Smooth muscle cell of the brain vasculature (primary cell): Measurements from ENCODE around the gene CAST.

Experiments used
- DNase-seq: peaks from one replicate; pipeline ENCODE4 v3.0.0-alpha.2; 2012; ENCODE audit warnings: low read depth, low spot score

CAST gene

DNA sequence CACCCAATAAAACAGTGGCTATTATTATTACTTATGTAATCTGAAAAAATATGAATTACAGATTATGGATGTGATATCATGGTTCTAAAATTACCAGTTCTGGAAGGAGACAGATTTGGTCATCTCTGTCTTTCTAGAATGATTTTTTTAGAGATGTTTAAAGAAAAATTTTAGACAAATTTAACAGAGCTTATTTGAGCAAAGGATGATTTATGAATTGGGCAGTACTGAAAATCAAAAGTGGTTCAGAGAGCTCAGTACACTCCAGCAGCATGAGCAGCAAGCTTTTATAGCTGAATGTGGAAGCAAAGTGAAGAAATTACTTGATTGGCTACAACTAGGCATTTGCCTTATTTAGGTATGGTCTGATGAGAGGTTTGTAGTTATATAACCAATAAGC lies 11.0 kb downstream of the CAST start:
- DNase-seq, result no peak

- no peak for DNase-seq
Observed at GRCh38 chr5:96675882-96676281, 13.7 kb downstream of the CAST start.

DNA sequence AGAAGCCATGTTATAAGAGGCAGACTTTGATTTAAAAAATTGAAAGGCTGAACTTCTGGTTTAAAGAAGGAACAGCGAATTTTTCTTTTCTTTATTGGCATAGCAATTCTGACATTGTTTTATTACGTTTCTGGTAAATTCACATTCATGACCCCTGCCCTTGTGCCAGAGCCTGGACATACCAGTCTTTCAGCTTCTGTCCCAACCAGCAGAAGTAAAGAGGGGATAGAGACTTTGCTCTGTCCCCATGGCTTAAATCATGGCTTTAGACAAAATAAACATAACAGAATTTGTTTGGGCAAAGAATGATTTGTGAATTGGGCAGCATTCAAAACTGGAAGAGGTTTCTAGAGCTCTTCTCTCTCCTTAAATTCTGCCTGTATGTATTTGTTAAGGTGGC lies 15.3 kb downstream of the CAST start:
- DNase-seq, result no peak

DNA sequence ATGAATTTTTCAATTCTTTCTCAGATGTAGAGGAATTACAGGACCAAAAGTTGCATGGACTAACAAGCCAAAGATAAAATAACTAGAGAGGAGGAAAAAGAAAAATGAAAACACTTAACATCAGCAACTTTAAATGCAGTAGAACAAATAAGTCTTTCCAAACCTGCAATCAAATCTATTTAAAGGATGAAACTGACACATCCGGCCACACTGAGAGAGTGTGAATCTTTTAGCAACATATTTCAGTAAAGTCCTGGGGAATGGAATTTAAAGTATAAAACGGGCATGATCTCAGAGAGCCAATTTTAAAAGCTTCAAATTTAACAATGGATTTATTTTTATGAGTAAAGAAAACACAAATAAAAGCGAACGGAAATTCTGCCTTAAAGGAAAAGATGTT lies 17.1 kb downstream of the CAST start:
- DNase-seq, result no peak

- DNase-seq, result no peak
Observed at GRCh38 chr5:96680759-96681470, 18.7 kb downstream of the CAST start.

DNA sequence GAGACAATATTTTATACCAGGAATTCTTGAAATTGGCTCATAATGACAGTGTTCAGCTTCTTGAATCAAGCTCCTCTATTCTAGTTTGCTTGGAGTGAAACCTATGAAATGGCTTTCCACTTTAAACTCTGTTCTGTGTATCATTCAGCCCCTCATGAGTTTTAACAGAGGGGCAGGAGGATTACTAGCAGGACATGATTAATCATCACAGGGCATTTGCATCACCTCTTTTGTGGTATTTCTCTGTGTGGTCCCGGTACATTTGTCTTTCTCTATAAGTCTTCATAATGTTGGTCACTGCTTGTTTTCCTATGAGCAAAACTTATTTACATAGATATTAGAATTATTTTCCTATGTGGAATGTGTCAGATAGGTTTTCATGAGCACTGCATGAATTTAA lies 21.2 kb downstream of the CAST start:
- DNase-seq, result no peak

DNA sequence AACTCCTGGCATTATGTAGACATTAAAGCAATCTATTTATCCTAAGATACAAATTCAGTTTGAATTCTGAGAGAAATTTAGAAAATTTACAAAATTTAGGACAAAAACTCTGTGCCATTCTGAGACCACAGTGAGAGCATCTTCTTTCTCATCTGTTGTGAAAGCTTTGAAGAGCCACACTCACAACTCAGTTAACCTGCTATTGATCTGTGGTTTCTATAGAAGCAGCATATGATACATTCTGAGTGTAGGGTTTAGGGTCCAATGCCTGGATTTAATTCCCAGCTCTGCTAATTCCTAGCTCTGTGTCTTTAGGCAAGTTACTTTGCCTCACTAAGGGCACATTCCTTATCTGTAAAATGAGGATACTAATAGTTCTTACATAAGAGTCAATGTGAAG lies 21.6 kb downstream of the CAST start:
- DNase-seq, result no peak

- DNase-seq, result no peak
Observed at GRCh38 chr5:96687080-96687479, 24.9 kb downstream of the CAST start.

GRCh38 chr5:96687812-96688453 lies 25.8 kb downstream of the CAST start:
- peak; percentile 41 for DNase-seq

DNA sequence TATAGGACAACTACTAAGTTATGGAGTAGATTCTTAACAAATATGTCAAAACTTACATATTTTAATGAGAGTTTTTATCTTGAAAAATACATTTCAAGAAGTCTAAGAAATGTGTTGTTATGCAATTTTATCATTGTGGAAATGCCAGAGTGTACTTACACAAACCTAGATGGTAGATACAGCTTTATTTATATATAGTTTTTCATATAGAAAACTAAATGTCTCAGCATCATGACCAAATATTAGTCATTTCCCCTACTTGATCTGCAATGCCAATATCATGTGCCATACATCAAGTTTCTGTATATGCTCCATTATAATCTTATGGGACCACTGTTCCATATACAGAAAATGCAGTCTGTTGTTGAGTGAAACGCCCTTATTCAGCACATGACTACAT lies 28.7 kb downstream of the CAST start:
- DNase-seq, result no peak

- no peak for DNase-seq
Observed at GRCh38 chr5:96691503-96692303, 29.5 kb downstream of the CAST start.

- no peak for DNase-seq
Observed at GRCh38 chr5:96692441-96692840, 30.3 kb downstream of the CAST start.

DNA sequence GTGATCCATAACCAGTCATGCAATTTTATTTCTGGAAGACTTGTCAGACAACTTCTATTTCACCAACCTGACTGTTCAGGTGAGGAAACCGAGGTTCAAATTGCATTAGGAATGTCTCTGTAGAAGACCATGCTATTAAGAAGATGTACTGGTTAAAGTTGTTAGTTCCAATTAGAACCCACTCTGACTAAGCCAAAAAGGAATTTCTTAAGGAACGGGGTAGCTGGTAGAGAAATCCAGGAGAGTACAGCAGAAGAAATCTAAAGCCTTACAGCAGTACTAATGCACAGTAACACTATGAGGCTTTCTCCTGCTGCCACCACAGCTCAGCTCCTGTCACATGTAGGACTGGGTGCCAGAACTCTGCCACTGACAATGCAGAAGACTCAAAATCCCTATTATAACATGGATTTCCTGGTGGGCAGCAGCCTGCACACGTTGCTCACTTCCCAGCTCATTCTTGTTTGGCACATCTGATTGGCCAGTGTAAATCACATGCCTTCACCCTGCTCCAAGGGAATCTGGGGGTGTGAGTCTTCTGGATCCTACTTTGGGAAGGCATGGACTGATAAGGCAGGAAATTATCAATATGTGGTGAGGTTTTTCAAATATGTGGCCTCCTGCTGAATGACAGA lies 37.1 kb downstream of the CAST start:
- no peak for DNase-seq

GRCh38 chr5:96702503-96703383 lies 40.6 kb downstream of the CAST start:
- peak; percentile 82 for DNase-seq

- no peak for DNase-seq
Observed at GRCh38 chr5:96703384-96703920, 41.3 kb downstream of the CAST start.

DNA sequence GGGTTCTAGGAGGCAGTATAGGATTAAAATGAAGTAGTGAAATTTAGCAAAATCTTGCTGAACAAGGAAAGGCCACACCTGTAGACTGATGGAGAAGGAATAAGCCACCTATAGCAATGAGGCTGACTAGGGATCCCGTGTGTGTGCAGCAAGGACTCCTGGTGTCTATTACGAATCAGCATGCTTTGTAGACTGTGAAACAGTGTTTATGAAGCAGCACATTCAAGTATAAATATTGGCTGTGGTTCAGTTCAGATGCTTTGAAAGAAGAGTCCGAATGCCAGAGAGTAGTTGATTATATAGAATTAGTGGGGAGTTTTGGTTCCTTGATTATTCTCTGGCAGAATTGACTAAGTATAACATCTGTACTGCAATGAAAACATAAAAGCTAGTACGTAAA lies 41.8 kb downstream of the CAST start:
- DNase-seq, result no peak

- no peak for DNase-seq
Observed at GRCh38 chr5:96706433-96707111, 44.4 kb downstream of the CAST start.

DNA sequence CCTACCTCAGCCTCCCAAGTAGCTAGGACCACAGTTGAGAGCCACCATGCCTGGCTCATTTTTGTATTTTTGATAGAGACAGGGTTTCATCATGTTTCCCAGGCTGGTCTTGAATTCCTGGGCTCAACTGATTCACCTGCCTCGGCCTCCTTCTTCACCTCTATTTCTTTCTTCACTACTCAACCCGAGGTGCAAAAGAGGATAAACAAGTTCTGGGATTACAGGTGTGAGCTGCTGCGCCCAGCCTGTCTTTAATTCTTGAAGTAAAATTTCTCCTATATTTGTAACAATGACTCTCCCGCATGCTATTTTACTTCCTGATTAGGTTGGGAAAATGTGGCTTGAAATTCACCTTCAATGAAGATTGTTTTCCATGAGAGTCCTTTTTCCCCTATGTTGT lies 46.4 kb downstream of the CAST start:
- no peak for DNase-seq

GRCh38 chr5:96709152-96709821 lies 47.1 kb downstream of the CAST start:
- no peak for DNase-seq
